ENCODE results near the gene GSC. TPM values are rescaled to one million over a fixed set of nuclear protein-coding genes. Genes with fewer than 3 reads are reported as not detected.

The GSC gene
- 9.4 and 10.6 TPM in 2 replicates for total RNA-seq

DNA sequence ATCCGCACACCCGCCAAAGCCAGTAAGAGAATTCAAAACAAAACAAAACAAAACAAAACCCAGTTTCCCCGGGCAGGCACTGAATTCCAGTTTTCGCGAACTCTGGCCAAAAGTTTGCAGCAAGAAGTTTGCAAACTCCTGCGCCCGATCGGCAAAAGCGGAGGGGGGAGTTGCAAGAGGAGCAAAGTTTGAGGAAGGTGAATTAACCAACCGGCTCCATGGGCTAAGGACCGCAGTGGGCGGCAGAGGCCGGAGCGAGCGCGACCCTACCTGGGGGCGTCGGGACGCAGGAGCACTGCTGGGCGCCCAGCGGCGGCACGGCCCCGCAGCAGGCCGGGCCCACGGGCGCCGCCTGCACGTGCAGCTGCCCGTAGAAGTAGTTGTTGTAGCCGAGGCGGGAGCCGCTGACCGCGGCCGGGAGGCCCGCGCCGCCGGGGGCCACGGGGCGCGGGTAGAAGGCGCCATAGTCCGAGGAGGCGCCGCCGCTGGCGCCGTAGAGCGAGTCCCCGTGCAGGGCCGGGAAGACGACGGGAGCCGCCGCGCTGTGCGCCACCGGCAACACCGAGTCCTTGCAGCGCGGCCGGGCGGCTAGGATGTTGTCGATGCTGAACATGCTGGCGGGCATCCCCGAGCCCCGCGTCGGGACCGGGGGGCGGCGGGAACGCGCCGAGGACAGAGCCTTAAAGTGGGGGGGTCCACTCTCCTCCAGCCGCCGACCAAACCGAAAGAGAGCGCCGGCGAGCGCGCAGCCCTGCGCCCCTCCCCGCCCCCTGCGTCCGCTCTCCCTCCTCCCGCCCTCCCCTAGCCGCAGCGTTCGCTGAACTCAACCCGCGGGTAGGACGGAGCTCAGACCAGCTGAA, at the start of gene GSC:
Gene GSC, minus strand, starts transcription at position 723 of the 860 bp plus-strand sequence. Its CDS starts 98 bp downstream, at position 625.
- peak; percentile 91 for DNase-seq (ENCODE audit: insufficient read length, low spot score, missing footprints)
- H2AFZ ChIP-seq (ENCODE audit: low read length) = peak within 1 kb of the TSS; percentile 59

DNA sequence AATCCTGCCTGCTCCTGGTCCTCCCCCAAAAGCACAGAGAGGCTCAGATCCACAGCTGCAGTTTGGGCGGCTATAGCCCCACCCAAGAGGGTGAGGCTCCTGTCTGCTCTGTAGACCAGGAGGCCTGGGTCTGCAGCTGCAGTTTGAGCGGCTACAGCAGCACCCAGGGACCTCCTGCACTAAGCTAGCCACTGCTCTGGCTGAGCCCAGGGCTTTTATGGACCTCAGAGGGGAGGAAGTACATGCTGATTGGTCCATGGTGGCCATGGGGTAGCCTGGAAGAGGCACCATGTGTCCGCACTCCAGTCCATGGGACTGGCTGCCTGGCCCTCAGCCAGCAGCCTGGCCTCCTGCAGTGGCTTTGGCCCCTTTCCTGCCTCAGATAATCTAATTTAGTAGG, 49.6 kb upstream of the GSC start:
- Histone ChIP-seq H3K9me3 (ENCODE audit: low read depth, low read length) (no peaks in the 10 kb centered on the region), H3K79me2 (ENCODE audit: insufficient read depth, low read length) (no peaks in the 10 kb centered on the region), H3K4me2 (ENCODE audit: insufficient read depth, low read length) (no peak overlapping the region), H3K4me3 (ENCODE audit: insufficient read depth, low read length) (no peak overlapping the region), H4K20me1 (ENCODE audit: insufficient read depth, low read length) (no peaks in the 10 kb centered on the region), H3K27me3 (ENCODE audit: insufficient read depth, low read length) (no peaks in the 10 kb centered on the region), H3K27ac (ENCODE audit: low read depth, low read length) (no peak overlapping the region), H3K36me3 (ENCODE audit: insufficient read depth, low read length) (no peaks in the 10 kb centered on the region), H2AFZ (ENCODE audit: low read length) (no peak overlapping the region), H3K4me1 (ENCODE audit: insufficient read depth, low read length) (no peaks in the 10 kb centered on the region)
- TF ChIP-seq, protein P1, sequence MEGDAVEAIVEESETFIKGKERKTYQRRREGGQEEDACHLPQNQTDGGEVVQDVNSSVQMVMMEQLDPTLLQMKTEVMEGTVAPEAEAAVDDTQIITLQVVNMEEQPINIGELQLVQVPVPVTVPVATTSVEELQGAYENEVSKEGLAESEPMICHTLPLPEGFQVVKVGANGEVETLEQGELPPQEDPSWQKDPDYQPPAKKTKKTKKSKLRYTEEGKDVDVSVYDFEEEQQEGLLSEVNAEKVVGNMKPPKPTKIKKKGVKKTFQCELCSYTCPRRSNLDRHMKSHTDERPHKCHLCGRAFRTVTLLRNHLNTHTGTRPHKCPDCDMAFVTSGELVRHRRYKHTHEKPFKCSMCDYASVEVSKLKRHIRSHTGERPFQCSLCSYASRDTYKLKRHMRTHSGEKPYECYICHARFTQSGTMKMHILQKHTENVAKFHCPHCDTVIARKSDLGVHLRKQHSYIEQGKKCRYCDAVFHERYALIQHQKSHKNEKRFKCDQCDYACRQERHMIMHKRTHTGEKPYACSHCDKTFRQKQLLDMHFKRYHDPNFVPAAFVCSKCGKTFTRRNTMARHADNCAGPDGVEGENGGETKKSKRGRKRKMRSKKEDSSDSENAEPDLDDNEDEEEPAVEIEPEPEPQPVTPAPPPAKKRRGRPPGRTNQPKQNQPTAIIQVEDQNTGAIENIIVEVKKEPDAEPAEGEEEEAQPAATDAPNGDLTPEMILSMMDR (IDR thresholded peaks at IDR 0.05; ENCODE audit: extremely low read depth, low read depth, low read length) = no peak
- DNase-seq (ENCODE audit: insufficient read length, low spot score, missing footprints) = no peak

More for the DNA sequence above, at the start of gene GSC:
- Histone ChIP-seq H4K20me1 (ENCODE audit: insufficient read depth, low read length) (no peaks in the 10 kb centered on the region), H3K27ac (ENCODE audit: low read depth, low read length) (no peak within 1 kb of the TSS), H3K9me3 (ENCODE audit: low read depth, low read length) (no peaks in the 10 kb centered on the region), H3K36me3 (ENCODE audit: insufficient read depth, low read length) (no peaks in the 10 kb centered on the region), H3K27me3 (ENCODE audit: insufficient read depth, low read length) (peaks cover 64% of the 10 kb centered on the region), H3K4me3 (ENCODE audit: insufficient read depth, low read length) (peak within 1 kb of the TSS; percentile 68), H3K79me2 (ENCODE audit: insufficient read depth, low read length) (no peaks in the 10 kb centered on the region), H3K4me2 (ENCODE audit: insufficient read depth, low read length) (peak within 1 kb of the TSS; percentile 78), H3K4me1 (ENCODE audit: insufficient read depth, low read length) (no peaks in the 10 kb centered on the region)
- TF ChIP-seq, protein P1 (IDR thresholded peaks at IDR 0.05; ENCODE audit: extremely low read depth, low read depth, low read length) = no peak

DNA sequence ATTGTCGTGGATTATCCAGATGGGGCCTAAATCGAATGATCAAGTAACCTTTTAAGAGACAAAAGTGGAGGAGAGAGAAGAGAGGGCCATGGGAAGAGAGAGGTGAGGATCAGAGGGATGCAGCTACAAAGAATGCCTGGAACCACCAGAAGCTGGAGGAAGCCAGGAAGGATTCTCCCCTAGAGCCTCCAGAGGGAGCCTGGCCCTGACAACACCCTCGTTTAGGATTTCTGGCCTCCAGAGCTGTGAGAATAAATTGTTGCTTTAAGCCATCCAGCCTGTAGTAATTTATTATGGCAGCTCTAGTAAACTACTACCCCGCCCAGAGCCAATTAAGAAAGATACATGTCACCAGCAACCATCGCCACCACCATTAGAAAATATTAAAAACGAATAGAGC, 46.2 kb upstream of the GSC start:
- TF ChIP-seq, protein P1 (IDR thresholded peaks at IDR 0.05; ENCODE audit: extremely low read depth, low read depth, low read length) = peak; percentile 7
- Histone ChIP-seq H3K4me3 (ENCODE audit: insufficient read depth, low read length) (no peak overlapping the region), H3K4me2 (ENCODE audit: insufficient read depth, low read length) (no peak overlapping the region), H4K20me1 (ENCODE audit: insufficient read depth, low read length) (no peaks in the 10 kb centered on the region), H3K9me3 (ENCODE audit: low read depth, low read length) (no peaks in the 10 kb centered on the region), H3K79me2 (ENCODE audit: insufficient read depth, low read length) (no peaks in the 10 kb centered on the region), H3K27me3 (ENCODE audit: insufficient read depth, low read length) (no peaks in the 10 kb centered on the region), H3K36me3 (ENCODE audit: insufficient read depth, low read length) (no peaks in the 10 kb centered on the region), H3K27ac (ENCODE audit: low read depth, low read length) (no peak overlapping the region), H2AFZ (ENCODE audit: low read length) (no peak overlapping the region), H3K4me1 (ENCODE audit: insufficient read depth, low read length) (no peaks in the 10 kb centered on the region)
- no peak for DNase-seq (ENCODE audit: insufficient read length, low spot score, missing footprints)

DNA sequence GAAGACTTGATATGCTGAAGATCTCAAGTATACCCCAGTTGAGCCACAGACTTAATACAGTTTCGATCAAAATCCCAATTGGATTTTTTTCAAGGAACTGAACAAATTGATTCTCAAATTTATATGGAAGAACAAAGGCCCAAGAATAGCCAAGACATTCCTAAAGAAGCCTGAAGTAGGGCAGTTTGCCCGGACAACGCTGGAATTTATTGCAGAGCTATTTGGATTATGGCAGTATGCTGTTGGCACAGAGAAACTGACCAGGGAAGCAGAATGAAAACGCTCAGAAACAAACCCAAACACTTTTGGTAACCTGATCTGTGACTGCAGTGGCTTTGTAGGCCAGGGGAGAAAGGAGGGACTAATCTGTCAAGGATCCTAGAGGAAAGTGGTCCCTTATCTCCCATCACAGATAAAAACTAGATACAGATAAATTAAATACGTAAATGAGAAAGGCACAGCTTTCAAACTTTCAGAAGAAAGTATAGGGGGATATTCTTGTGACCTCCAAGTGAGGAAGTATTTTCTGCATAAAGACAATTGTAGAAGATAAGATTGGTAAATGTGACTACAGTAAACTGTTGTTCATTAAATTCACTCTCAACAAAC, 35.9 kb upstream of the GSC start:
- Histone ChIP-seq H3K27ac (ENCODE audit: low read depth, low read length) (no peak overlapping the region), H3K27me3 (ENCODE audit: insufficient read depth, low read length) (no peaks in the 10 kb centered on the region), H4K20me1 (ENCODE audit: insufficient read depth, low read length) (no peaks in the 10 kb centered on the region), H3K36me3 (ENCODE audit: insufficient read depth, low read length) (no peaks in the 10 kb centered on the region), H3K4me1 (ENCODE audit: insufficient read depth, low read length) (no peaks in the 10 kb centered on the region), H3K4me2 (ENCODE audit: insufficient read depth, low read length) (no peak overlapping the region), H3K9me3 (ENCODE audit: low read depth, low read length) (no peaks in the 10 kb centered on the region), H3K4me3 (ENCODE audit: insufficient read depth, low read length) (no peak overlapping the region), H3K79me2 (ENCODE audit: insufficient read depth, low read length) (no peaks in the 10 kb centered on the region), H2AFZ (ENCODE audit: low read length) (no peak overlapping the region)
- no peak for DNase-seq (ENCODE audit: insufficient read length, low spot score, missing footprints)
- TF ChIP-seq, protein P1 (IDR thresholded peaks at IDR 0.05; ENCODE audit: extremely low read depth, low read depth, low read length) = no peak
